ENCODE measurements around the gene SRMS. TPM values are rescaled to one million over a fixed set of nuclear protein-coding genes. Genes with fewer than 3 reads are reported as not detected.

The SRMS gene
- total RNA-seq, 1 experiment from 2014 or later = not detected

- DNase-seq (ENCODE audit: low read depth) = no peak
These were observed 55.8 kb downstream of the SRMS start for GRCh38 chr20:63491635-63492230.

- no peak for DNase-seq (ENCODE audit: low read depth)
These were observed 56.5 kb downstream of the SRMS start for GRCh38 chr20:63491078-63491477.

Other genes starting within 250 kb of the SRMS start
- gene CHRNA4, start 186.4 kb downstream of the SRMS start, total RNA-seq (2014; rRNA removed) = not detected in 2 replicates
- not detected in 2 replicates for gene KCNQ2, start 75.1 kb downstream of the SRMS start, total RNA-seq (2014; rRNA removed)
- gene EEF1A2, start 48.7 kb downstream of the SRMS start, total RNA-seq (2014; rRNA removed) = 0.32 and 0.46 TPM in 2 replicates
- gene PPDPF, start 27.0 kb downstream of the SRMS start, total RNA-seq (2014; rRNA removed) = 154 and 194 TPM in 2 replicates
- 0.40 and 0.45 TPM in 2 replicates for gene PTK6, start 10.4 kb downstream of the SRMS start, total RNA-seq (2014; rRNA removed)
- gene FNDC11, start 6.4 kb upstream of the SRMS start, total RNA-seq (2014; rRNA removed) = 0.13 and 0.46 TPM in 2 replicates
- gene HELZ2, start 26.5 kb upstream of the SRMS start, total RNA-seq (2014; rRNA removed) = 21.0 and 21.9 TPM in 2 replicates
- gene GMEB2, start 79.4 kb upstream of the SRMS start, total RNA-seq (2014; rRNA removed) = 12.7 and 14.9 TPM in 2 replicates
- gene STMN3, start 105.7 kb upstream of the SRMS start, total RNA-seq (2014; rRNA removed) = 39.3 and 49.8 TPM in 2 replicates
- 21.9 and 31.2 TPM in 2 replicates for gene RTEL1, start 110.6 kb upstream of the SRMS start, total RNA-seq (2014; rRNA removed)
- 6.2 and 6.7 TPM in 2 replicates for gene TNFRSF6B, start 148.9 kb upstream of the SRMS start, total RNA-seq (2014; rRNA removed)
- gene ARFRP1, start 160.2 kb upstream of the SRMS start, total RNA-seq (2014; rRNA removed) = 49.4 and 54.8 TPM in 2 replicates
- 31.5 and 40.1 TPM in 2 replicates for gene ZGPAT, start 160.3 kb upstream of the SRMS start, total RNA-seq (2014; rRNA removed)
- 16.2 and 19.1 TPM in 2 replicates for gene LIME1, start 188.9 kb upstream of the SRMS start, total RNA-seq (2014; rRNA removed)
- gene SLC2A4RG, start 192.0 kb upstream of the SRMS start, total RNA-seq (2014; rRNA removed) = 150 and 157 TPM in 2 replicates